GM18909 (cell line): Measurements from ENCODE around the gene WDR37.
"Not testable (repeated sequence)": the region's sequence is repeated elsewhere in the genome, so short reads cannot be mapped to it uniquely, and the experiment has no call there.

Experiments
- ATAC-seq: cut with Tn5 transposase; IDR thresholded peaks from one replicate; pipeline ENCODE4 v1.9.1; 2021; ENCODE audit warnings: mild to moderate bottlenecking; ENCODE audit not compliant: unreplicated experiment, poor library complexity

The WDR37 gene

DNA sequence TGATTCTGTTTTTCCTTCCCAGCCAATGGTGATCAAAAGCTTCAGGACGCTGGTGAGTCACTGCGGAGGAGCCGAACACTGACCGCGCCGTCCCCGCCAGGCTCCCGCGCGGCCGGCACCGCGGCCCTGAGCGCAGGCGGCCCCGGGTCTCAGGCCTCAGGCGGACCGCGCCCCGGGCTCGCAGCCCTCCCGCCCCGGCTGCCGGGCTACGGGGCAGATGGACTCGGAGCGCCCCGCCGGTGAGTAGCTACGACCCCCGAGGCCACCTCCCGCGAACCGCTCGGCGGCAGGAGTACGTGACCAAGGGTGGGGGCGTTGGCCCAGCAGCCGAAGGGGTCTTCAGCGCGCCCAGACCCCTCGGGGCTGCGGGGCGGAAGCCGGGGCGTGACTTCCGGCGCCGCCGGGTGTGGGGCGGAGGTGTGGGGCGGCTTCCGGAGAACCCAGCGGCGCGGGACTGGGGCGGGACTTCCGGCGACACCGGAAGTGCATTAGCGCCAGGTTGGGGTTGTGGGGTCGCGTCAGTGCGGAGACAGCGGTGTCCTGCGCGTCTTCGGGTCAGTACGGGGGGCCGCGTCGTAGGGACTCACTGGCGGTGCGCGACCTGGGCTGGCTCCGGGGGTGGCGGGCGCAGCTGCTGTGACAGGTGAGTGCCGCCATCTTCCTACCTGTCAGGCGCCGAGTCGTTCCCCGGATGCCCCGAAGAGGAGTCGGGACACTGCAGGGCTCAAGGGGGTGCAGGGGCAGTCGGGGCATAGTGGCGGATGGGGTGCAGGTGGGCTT lies at the start of gene WDR37:
Gene WDR37, plus strand, starts transcription at position 60 of the 780 bp plus-strand sequence. CDS start 15,771 bp downstream, outside the sequence.
- ATAC-seq, result peak; percentile 95

DNA sequence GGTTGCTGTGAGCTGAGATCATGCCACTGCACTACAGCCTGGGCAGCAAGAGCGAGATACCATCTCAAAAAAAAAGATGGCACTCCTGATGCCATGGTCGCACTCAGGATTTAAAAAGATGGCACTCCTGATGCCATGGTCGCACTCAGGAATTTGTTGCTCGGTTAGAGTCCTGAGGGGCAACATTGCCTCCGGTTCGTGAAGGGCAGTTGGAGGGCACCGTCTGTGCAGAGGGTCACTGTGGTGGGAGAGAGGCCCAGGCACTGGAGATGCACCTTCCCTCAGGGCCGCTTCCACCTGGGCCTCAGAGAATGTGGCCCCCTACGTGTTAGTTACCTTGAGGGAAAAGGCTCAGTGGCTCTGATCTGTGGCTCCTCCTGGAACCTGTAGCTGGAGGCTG lies 49.6 kb upstream of the WDR37 start:
- ATAC-seq, result no peak

GRCh38 chr10:1007583-1007982 lies 48.6 kb upstream of the WDR37 start:
- ATAC-seq, result no peak

- no peak for ATAC-seq
These were observed 47.1 kb upstream of the WDR37 start for GRCh38 chr10:1009071-1009494.

GRCh38 chr10:1009947-1010346 lies 46.2 kb upstream of the WDR37 start:
- ATAC-seq, result not testable (repeated sequence)

GRCh38 chr10:1010703-1011102 lies 45.5 kb upstream of the WDR37 start:
- no peak for ATAC-seq

GRCh38 chr10:1011696-1012095 lies 44.5 kb upstream of the WDR37 start:
- no peak for ATAC-seq

GRCh38 chr10:1015688-1016087 lies 40.5 kb upstream of the WDR37 start:
- ATAC-seq, result no peak

DNA sequence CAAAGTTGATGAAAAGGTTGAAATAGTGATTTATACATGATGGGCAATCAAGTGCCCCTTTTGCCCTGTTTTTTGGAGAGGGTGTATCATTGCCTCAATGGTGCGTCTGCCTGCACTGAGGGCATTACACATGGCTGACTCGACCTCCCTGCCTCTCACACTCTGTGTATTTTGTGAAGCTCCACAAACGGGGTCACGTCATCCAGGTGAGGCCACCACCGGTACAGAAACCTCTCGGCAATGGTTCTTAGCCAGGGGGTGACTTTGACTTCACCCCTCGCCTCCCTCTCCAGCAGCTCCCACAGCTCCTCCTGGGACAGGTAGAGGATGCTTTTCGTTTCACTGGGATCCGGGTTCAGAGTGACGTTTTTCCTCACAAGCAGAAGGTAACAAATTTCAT lies 36.8 kb upstream of the WDR37 start:
- no peak for ATAC-seq

GRCh38 chr10:1020460-1020859 lies 35.7 kb upstream of the WDR37 start:
- no peak for ATAC-seq

- no peak for ATAC-seq
These were observed 35.2 kb upstream of the WDR37 start for GRCh38 chr10:1020958-1021357.

DNA sequence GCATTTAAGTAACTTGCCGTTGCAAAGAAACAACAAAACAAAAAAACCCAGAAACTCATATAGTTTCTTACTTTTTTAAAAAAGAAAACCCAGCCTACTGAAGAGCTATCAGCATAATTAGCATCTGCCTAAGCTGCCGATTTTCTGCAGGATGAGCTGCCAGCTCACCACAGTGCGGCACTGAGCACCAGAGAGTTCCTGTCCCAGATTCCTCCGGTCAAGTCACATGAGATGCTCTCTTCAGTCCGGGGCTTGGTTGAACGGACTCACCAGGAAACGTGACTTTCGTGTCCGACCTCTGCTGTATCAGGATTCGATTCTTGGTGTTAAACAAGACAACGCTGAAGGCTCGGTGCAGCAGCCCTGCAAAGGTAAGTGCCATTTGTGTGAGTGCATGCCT lies 33.8 kb upstream of the WDR37 start:
- no peak for ATAC-seq

DNA sequence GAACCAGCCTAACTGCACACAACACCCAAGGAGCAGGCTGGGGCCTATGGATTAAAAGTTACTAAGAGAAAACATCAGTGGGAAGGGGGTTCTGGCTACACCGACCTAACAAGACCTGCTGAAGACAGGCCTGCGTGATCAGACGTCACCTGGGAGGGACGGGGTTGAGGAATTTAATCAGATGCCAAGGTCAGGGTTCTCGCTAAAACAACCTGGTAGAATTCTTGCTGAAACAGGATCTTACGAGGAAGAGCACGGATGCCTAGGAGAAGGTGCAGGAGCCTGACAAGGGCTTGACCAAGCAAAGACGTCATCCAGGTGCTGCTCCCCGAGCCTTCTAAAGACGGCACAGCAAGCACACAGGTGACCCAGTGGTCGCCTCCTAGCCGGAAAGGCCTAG lies 32.1 kb upstream of the WDR37 start:
- ATAC-seq, result no peak

GRCh38 chr10:1025683-1026082 lies 30.5 kb upstream of the WDR37 start, which contains the start of gene IDI2:
TSS of gene IDI2 (minus strand) at chr10:1025859. CDS start at chr10:1024723, 1,136 bp downstream.
- ATAC-seq, result no peak

DNA sequence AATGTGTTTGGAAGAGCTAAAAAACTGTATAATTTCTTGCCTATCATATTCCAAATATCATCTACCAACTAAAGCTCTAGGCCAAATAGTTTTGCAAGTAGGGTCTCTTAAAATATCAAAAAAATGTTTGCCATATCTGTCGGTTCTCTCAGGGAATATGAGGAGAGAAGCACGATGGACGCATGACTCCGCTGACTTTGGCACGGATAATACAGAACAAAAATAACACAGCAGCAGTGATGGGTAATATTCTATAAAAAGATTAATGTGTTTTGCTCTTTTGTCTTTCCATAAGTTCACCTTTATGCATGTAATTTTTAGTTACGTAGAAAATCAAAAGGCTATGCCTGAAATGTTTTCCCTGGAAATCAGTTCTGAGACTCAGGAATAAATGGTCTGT lies 29.6 kb upstream of the WDR37 start:
- ATAC-seq, result no peak

- ATAC-seq, result no peak
These were observed 26.3 kb upstream of the WDR37 start for GRCh38 chr10:1029838-1030237.

- ATAC-seq, result no peak
These were observed 22.6 kb upstream of the WDR37 start for GRCh38 chr10:1033601-1034000.

- ATAC-seq, result no peak
These were observed 21.4 kb upstream of the WDR37 start for GRCh38 chr10:1034758-1035157.

DNA sequence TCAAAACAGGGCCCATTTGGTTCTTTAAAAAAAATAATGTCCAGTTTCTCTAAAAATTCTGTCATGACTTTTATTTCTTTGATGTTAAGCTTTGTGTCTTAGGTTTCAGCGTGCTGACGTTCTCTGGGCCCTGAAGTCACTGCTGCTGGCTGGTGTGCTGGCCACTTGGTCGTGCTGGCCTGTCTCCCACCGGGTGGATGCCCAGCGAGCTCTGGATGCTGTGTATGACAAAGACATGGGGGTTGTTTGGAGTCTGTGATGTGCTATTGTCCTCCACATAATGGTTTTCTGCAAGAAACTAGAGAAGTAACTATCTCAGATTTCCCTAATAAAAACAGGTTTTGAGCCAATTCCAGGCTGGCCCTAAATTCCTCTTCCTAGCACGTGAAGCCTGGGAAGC lies 21.0 kb upstream of the WDR37 start:
- no peak for ATAC-seq

GRCh38 chr10:1036341-1036791 lies 19.8 kb upstream of the WDR37 start:
- ATAC-seq, result peak; percentile 63

GRCh38 chr10:1037098-1037497 lies 19.1 kb upstream of the WDR37 start:
- no peak for ATAC-seq

GRCh38 chr10:1038769-1039168 lies 17.4 kb upstream of the WDR37 start:
- ATAC-seq, result not testable (repeated sequence)
